NK-92 (cell line): ENCODE results near the gene SPOCK3.
"Not testable (repeated sequence)": the region's sequence is repeated elsewhere in the genome, so short reads cannot be mapped to it uniquely, and the experiment has no call there.

Experiments
- DNase-seq: peaks from one replicate; lab custom pipeline; 2025; ENCODE audit not compliant: unreplicated experiment; lab: John Stamatoyannopoulos, UW

SPOCK3 gene

GRCh38 chr4:166968219-166968618 lies 266.1 kb downstream of the SPOCK3 start:
- not testable (repeated sequence) for DNase-seq

GRCh38 chr4:166965562-166965961 lies 268.7 kb downstream of the SPOCK3 start:
- DNase-seq: no peak

- DNase-seq: no peak
Measured at GRCh38 chr4:166957451-166957850, 276.8 kb downstream of the SPOCK3 start.

GRCh38 chr4:166956484-166956883 lies 277.8 kb downstream of the SPOCK3 start:
- DNase-seq: no peak

GRCh38 chr4:166941629-166942028 lies 292.7 kb downstream of the SPOCK3 start:
- no peak for DNase-seq

GRCh38 chr4:166930464-166930863 lies 303.8 kb downstream of the SPOCK3 start:
- DNase-seq: no peak

GRCh38 chr4:166924424-166924823 lies 309.9 kb downstream of the SPOCK3 start:
- DNase-seq: no peak

- no peak for DNase-seq
Measured at GRCh38 chr4:166913926-166914325, 320.4 kb downstream of the SPOCK3 start.

- no peak for DNase-seq
Measured at GRCh38 chr4:166903408-166903807, 330.9 kb downstream of the SPOCK3 start.

- no peak for DNase-seq
Measured at GRCh38 chr4:166902941-166903340, 331.4 kb downstream of the SPOCK3 start.

GRCh38 chr4:166896254-166896653 lies 338.0 kb downstream of the SPOCK3 start:
- no peak for DNase-seq

GRCh38 chr4:166895771-166896170 lies 338.5 kb downstream of the SPOCK3 start:
- DNase-seq: no peak

GRCh38 chr4:166887457-166887856 lies 346.8 kb downstream of the SPOCK3 start:
- DNase-seq: no peak

- no peak for DNase-seq
Measured at GRCh38 chr4:166886718-166887117, 347.6 kb downstream of the SPOCK3 start.

- DNase-seq: no peak
Measured at GRCh38 chr4:166882221-166882620, 352.1 kb downstream of the SPOCK3 start.

GRCh38 chr4:166875821-166876220 lies 358.5 kb downstream of the SPOCK3 start:
- no peak for DNase-seq

GRCh38 chr4:166862032-166862431 lies 372.3 kb downstream of the SPOCK3 start:
- DNase-seq: no peak

- DNase-seq: not testable (repeated sequence)
Measured at GRCh38 chr4:166850398-166850797, 383.9 kb downstream of the SPOCK3 start.

GRCh38 chr4:166846939-166847338 lies 387.4 kb downstream of the SPOCK3 start:
- DNase-seq: no peak

GRCh38 chr4:166842795-166843261 lies 391.5 kb downstream of the SPOCK3 start:
- no peak for DNase-seq

- DNase-seq: no peak
Measured at GRCh38 chr4:166839615-166840251, 394.6 kb downstream of the SPOCK3 start.

GRCh38 chr4:166838975-166839614 lies 395.2 kb downstream of the SPOCK3 start:
- no peak for DNase-seq

GRCh38 chr4:166836865-166837264 lies 397.4 kb downstream of the SPOCK3 start:
- no peak for DNase-seq
